IMR-90 (cell line): Measurements from ENCODE around the gene PPP1R1C. TPM values are rescaled to one million over a fixed set of nuclear protein-coding genes. Genes with fewer than 3 reads are reported as not detected.

ENCODE experiments used
- ATAC-seq: fragments of 200-7000 bp; cut with Tn5 transposase; 2 replicates; pipeline ENCODE4 v1.9.1; 2020; ENCODE audit warnings: low read depth, mild to moderate bottlenecking, moderate library complexity
- BruUV-seq: library from RNA; stranded (reverse); fragments of 400-500 nt; replicated peaks from 2 replicates; lab custom pipeline; 2021; lab: Mats Ljungman, UMichigan
- CTCF ChIA-PET: fragments of 300-600 bp; formaldehyde crosslinking; extraction: SDS; loops from one replicate; lab custom pipeline; 2021; ENCODE audit warnings: antibody characterized with exemption; lab: Yijun Ruan, JAX
- POLR2A ChIA-PET: fragments of 300-600 bp; sonication (Branson Sonifier 250); formaldehyde crosslinking; loops from one replicate; lab custom pipeline; 2022; ENCODE audit warnings: antibody characterized with exemption; ENCODE audit not compliant: unreplicated experiment; lab: Charles Lee
- DNase-seq: peaks from one replicate; pipeline ENCODE4 v3.0.0; 2013
- H2AFZ ChIP-seq: replicated peaks from 2 replicates; pipeline ENCODE3; 2013; ENCODE audit warnings: low read length, mild to moderate bottlenecking; ENCODE audit not compliant: poor library complexity
- H2AK5ac ChIP-seq: 2 replicates; pipeline ENCODE4 v1.6.1; 2013; ENCODE audit warnings: low read depth, low read length, inconsistent platforms
- H2AK9ac ChIP-seq: replicated peaks from 2 replicates; pipeline ENCODE3; 2013; ENCODE audit warnings: mild to moderate bottlenecking, low read depth, low read length, moderate library complexity; ENCODE audit not compliant: poor library complexity
- H2BK120ac ChIP-seq: 2 replicates; pipeline ENCODE4 v1.6.1; 2013; ENCODE audit warnings: low read depth, low read length, inconsistent platforms
- H2BK15ac ChIP-seq: 3 replicates; pipeline ENCODE4 v1.6.1; 2013; ENCODE audit warnings: low read depth, low read length, inconsistent platforms
- H2BK20ac ChIP-seq: 2 replicates; pipeline ENCODE4 v1.6.1; 2013; ENCODE audit warnings: low read depth, mild to moderate bottlenecking, inconsistent platforms, low read length, moderate library complexity
- H2BK5ac ChIP-seq: 2 replicates; pipeline ENCODE4 v1.6.1; 2013; ENCODE audit warnings: mild to moderate bottlenecking, low read depth, low read length, inconsistent platforms; ENCODE audit not compliant: poor library complexity, severe bottlenecking
- H3K14ac ChIP-seq: replicated peaks from 2 replicates; pipeline ENCODE4 v1.6.1; 2013; ENCODE audit warnings: low read depth, low read length, inconsistent platforms
- H3K18ac ChIP-seq: 2 replicates; pipeline ENCODE4 v1.6.1; 2013; ENCODE audit warnings: low read depth, low read length, control low read depth
- H3K23ac ChIP-seq: 2 replicates; pipeline ENCODE4 v1.6.1; 2013; ENCODE audit warnings: low read depth, low read length, inconsistent platforms
- H3K27ac ChIP-seq: 2 replicates; pipeline ENCODE4 v1.5.1; 2013; ENCODE audit warnings: mild to moderate bottlenecking, control low read depth, low read length; ENCODE audit not compliant: insufficient read depth
- H3K27me3 ChIP-seq: 2 replicates; pipeline ENCODE4 v1.6.1; 2013; ENCODE audit warnings: low read length; ENCODE audit not compliant: control insufficient read depth, insufficient read depth
- H3K36me3 ChIP-seq: 2 replicates; pipeline ENCODE4 v1.6.1; 2013; ENCODE audit warnings: low read length, mixed read lengths; ENCODE audit not compliant: control insufficient read depth, insufficient read depth
- H3K4ac ChIP-seq: 2 replicates; pipeline ENCODE4 v1.6.1; 2013; ENCODE audit warnings: low read depth, low read length, inconsistent platforms
- H3K4me1 ChIP-seq: 2 replicates; pipeline ENCODE4 v1.6.1; 2013; ENCODE audit warnings: low read length, mixed read lengths; ENCODE audit not compliant: control insufficient read depth, insufficient read depth
- H3K4me2 ChIP-seq: 2 replicates; pipeline ENCODE4 v1.6.1; 2013; ENCODE audit warnings: low read depth, mild to moderate bottlenecking, control low read depth, low read length, moderate library complexity
- H3K4me3 ChIP-seq: 2 replicates; pipeline ENCODE4 v1.5.1; 2013; ENCODE audit warnings: low read depth, mild to moderate bottlenecking, control low read depth, low read length, moderate library complexity; ENCODE audit not compliant: insufficient read depth
- H3K56ac ChIP-seq: 2 replicates; pipeline ENCODE4 v1.6.1; 2013; ENCODE audit warnings: low read length, inconsistent platforms; ENCODE audit not compliant: insufficient read depth; ENCODE audit errors: extremely low read depth
- H3K79me1 ChIP-seq, 2 experiments: 2 replicates each; pipeline ENCODE4 v1.6.1; 2013; ENCODE audit warnings: low read length in 2 of 2, inconsistent platforms in 1 of 2, low read depth in 1 of 2
- H3K9ac ChIP-seq: 2 replicates; pipeline ENCODE4 v1.6.1; 2013; ENCODE audit warnings: low read depth, low read length, control low read depth
- H3K9me1 ChIP-seq: 2 replicates; pipeline ENCODE4 v1.6.1; 2013; ENCODE audit warnings: low read length, inconsistent platforms; ENCODE audit not compliant: insufficient read depth
- H3K9me3 ChIP-seq: 2 replicates; pipeline ENCODE4 v1.6.1; 2013; ENCODE audit warnings: low read length; ENCODE audit not compliant: control insufficient read depth, insufficient read depth
- H4K20me1 ChIP-seq: 2 replicates; pipeline ENCODE4 v1.6.1; 2013; ENCODE audit warnings: low read length, inconsistent platforms; ENCODE audit not compliant: insufficient read depth
- H4K5ac ChIP-seq: 2 replicates; pipeline ENCODE4 v1.6.1; 2013; ENCODE audit warnings: mild to moderate bottlenecking, low read depth, low read length, control low read depth
- H4K8ac ChIP-seq, 2 experiments: 2 replicates each; pipeline ENCODE4 v1.6.1; 2013; ENCODE audit warnings: low read depth in 2 of 2, low read length in 2 of 2, control low read depth in 1 of 2, inconsistent platforms in 1 of 2
- H4K91ac ChIP-seq: 2 replicates; pipeline ENCODE4 v1.6.1; 2013; ENCODE audit warnings: low read depth, low read length, inconsistent platforms; ENCODE audit not compliant: insufficient read depth
- BHLHE40 ChIP-seq: fragments of 150-350 bp; IDR thresholded peaks from 2 replicates; pipeline ENCODE4 v1.6.1; 2016; ENCODE audit warnings: mild to moderate bottlenecking, low read depth, low read length
- CEBPB ChIP-seq: IDR thresholded peaks from 2 replicates; pipeline ENCODE4 v1.6.1; 2012; ENCODE audit warnings: low read depth, low read length, improper control_type of control experiment
- CTCF ChIP-seq: conservative IDR thresholded peaks from 2 replicates; pipeline ENCODE4 v1.5.1; 2012; ENCODE audit warnings: mild to moderate bottlenecking, low read depth, low read length, improper control_type of control experiment
- FOS ChIP-seq: fragments of 150-350 bp; IDR thresholded peaks from 2 replicates; pipeline ENCODE4 v1.6.1; 2016; ENCODE audit warnings: low read depth, low read length
- MAFK ChIP-seq: IDR thresholded peaks from 2 replicates; pipeline ENCODE4 v1.6.1; 2012; ENCODE audit warnings: low read depth, low read length, improper control_type of control experiment
- MAZ ChIP-seq: IDR thresholded peaks from 2 replicates; pipeline ENCODE4 v1.6.1; 2012; ENCODE audit warnings: low read depth, mild to moderate bottlenecking, low read length, improper control_type of control experiment, moderate library complexity, borderline replicate concordance
- NFE2L2 ChIP-seq: fragments of 150-350 bp; IDR thresholded peaks from 2 replicates; pipeline ENCODE4 v1.6.1; 2016; ENCODE audit warnings: low read depth, mild to moderate bottlenecking, low read length
- RAD21 ChIP-seq: IDR thresholded peaks from 2 replicates; pipeline ENCODE4 v1.6.1; 2012; ENCODE audit warnings: low read length, improper control_type of control experiment
- RCOR1 ChIP-seq: IDR thresholded peaks from 2 replicates; pipeline ENCODE4 v1.6.1; 2012; ENCODE audit warnings: mild to moderate bottlenecking, low read length, improper control_type of control experiment; ENCODE audit not compliant: insufficient replicate concordance
- RFX5 ChIP-seq: IDR thresholded peaks from 2 replicates; pipeline ENCODE4 v1.8.0; 2012; ENCODE audit warnings: low read depth, mild to moderate bottlenecking, low read length, moderate library complexity
- WGBS, 2 experiments: methylation state at CpG; one replicate each; pipeline versions ENCODE4 v1.1.5 to v1.1.7; 2013; ENCODE audit warnings: missing lambda C conversion rate in 2 of 2; ENCODE audit not compliant: insufficient read length in 1 of 2; ENCODE audit errors: extremely low coverage in 2 of 2; 5-methylcytosine and 5-hydroxymethylcytosine counted together
- dilution Hi-C: fragments of 300-500 bp; cut with HindIII; formaldehyde crosslinking; loops from one replicate; pipeline ENCODE4 v1.14.3; 2018; ENCODE audit warnings: low sequenced_read_pairs; ENCODE audit not compliant: unreplicated experiment
- in situ Hi-C: fragments of 300-500 bp; cut with MboI; formaldehyde crosslinking; loops from 3 replicates; pipeline ENCODE4 v1.14.3; 2019; ENCODE audit warnings: low sequenced_read_pairs, inconsistent platforms, mixed read lengths
- intact Hi-C: fragments of 100-400 bp; cut with micrococcal nuclease; formaldehyde crosslinking; loops from 2 replicates; pipeline ENCODE4 v1.10.0; 2022
- polyA plus RNA-seq, 3 experiments: library from polyadenylated mRNA; depleted of rRNA; stranded (reverse); fragments of >200 nt; gene quantifications; 2 replicates each; pipeline ENCODE4 v1.2.3, GENCODE V29; 2012; ENCODE audit warnings: low replicate concordance in 1 of 3
- total RNA-seq: library from RNA; depleted of rRNA; stranded (reverse); fragments of >200 nt; gene quantifications from 2 replicates; pipeline ENCODE4 v1.2.3, GENCODE V29; 2012

PPP1R1C gene
- total and polyA plus RNA-seq, 2 of the 4 experiments (the other 2 are of a cell fraction) = 0.10 to 0.36 TPM

- Histone ChIP-seq H3K56ac (no peak overlapping the region), H2BK20ac (no peak overlapping the region), H2AK9ac (no peak overlapping the region), H3K23ac (no peak overlapping the region), H3K4me3 (no peak overlapping the region), H3K27ac (no peak overlapping the region), H2BK5ac (peak overlapping the region; percentile 78), H2BK120ac (no peak overlapping the region; the same call in 1 of the 2 replicates), H3K18ac (no peak overlapping the region), H4K91ac (no peak overlapping the region), H3K4ac (no peak overlapping the region), H3K27me3 (no peaks in the 10 kb centered on the region), H4K5ac (no peak overlapping the region), H3K79me1 (no peaks in the 10 kb centered on the region), H3K4me2 (no peak overlapping the region), H3K9me3 (no peaks in the 10 kb centered on the region), H2AFZ (no peak overlapping the region), H4K8ac (no peak overlapping the region), H3K9me1 (peaks cover 5% of the 10 kb centered on the region), H2AK5ac (no peak overlapping the region), H2BK15ac (no peak overlapping the region), H3K14ac (no peak overlapping the region), H3K9ac (no peak overlapping the region), H3K36me3 (no peaks in the 10 kb centered on the region), H3K4me1 (peaks cover 6% of the 10 kb centered on the region), H4K20me1 (no peaks in the 10 kb centered on the region)
- CTCF ChIA-PET = interaction anchor here (0.6 to 1.3 kb wide), 2 partner anchors 34 to 115 kb away, joined by 3 read pairs; no protein-coding TSS in a partner anchor
- in situ Hi-C loops = no loop called here
- intact Hi-C loops = no loop called here
- WGBS, 2 experiments = no CpG with 5 or more reads among the region's 2 CpGs
- DNase-seq = peak; percentile 99
- TF ChIP-seq RCOR1 (no peak), BHLHE40 (peak; percentile 45), RFX5 (0 out of 2 replicates have a peak, but pooled peaks have one; percentile 9), CEBPB (peak; percentile 54; the same call in 1 of the 2 replicates), MAFK (peak; percentile 50; the same call in 1 of the 2 replicates), FOS (peak; percentile 89), CTCF (no peak), RAD21 (no peak), MAZ (no peak), NFE2L2 (peak; percentile 79)
- peak; percentile 92 for ATAC-seq
- no TSS peak for BruUV-seq
- POLR2A ChIA-PET = no interaction called here
- dilution Hi-C loops = no loop called here
Observed at GRCh38 chr2:182066400-182067087, 80.9 kb downstream of the PPP1R1C start.
